HepG2 (cell line): ENCODE measurements around the gene GATAD2B. TPM values are rescaled to one million over a fixed set of nuclear protein-coding genes. Genes with fewer than 3 reads are reported as not detected.

Source experiments
- ATF3 ChIP-seq: sonication (generic); formaldehyde crosslinking; IDR thresholded peaks from 2 replicates; pipeline ENCODE4 v1.4.0; 2020; ENCODE audit warnings: missing genetic modification reagents
- ATF7-NPFF ChIP-seq: sonication (generic); formaldehyde crosslinking; IDR thresholded peaks from 2 replicates; pipeline ENCODE4 v1.8.1; 2023; ENCODE audit warnings: mild to moderate bottlenecking, low read depth, missing genetic modification reagents, moderate library complexity
- DZIP1 ChIP-seq: sonication (generic); formaldehyde crosslinking; IDR thresholded peaks from 2 replicates; pipeline ENCODE4 v1.5.0; 2020; ENCODE audit warnings: mild to moderate bottlenecking, missing genetic modification reagents
- ERF ChIP-seq: IDR thresholded peaks from 2 replicates; pipeline ENCODE4 v1.6.1; 2018; ENCODE audit warnings: missing biosample characterization, missing genetic modification reagents
- FOXJ3 ChIP-seq: sonication (generic); formaldehyde crosslinking; IDR thresholded peaks from 2 replicates; pipeline ENCODE4 v1.4.0; 2020; ENCODE audit warnings: missing genetic modification reagents, mild to moderate bottlenecking, borderline replicate concordance
- FOXM1 ChIP-seq: sonication (generic); formaldehyde crosslinking; IDR thresholded peaks from 2 replicates; pipeline ENCODE4 v1.5.0; 2020; ENCODE audit warnings: missing genetic modification reagents
- FOXP4 ChIP-seq: sonication (generic); formaldehyde crosslinking; IDR thresholded peaks from 2 replicates; pipeline ENCODE4 v1.4.0; 2020; ENCODE audit warnings: missing genetic modification reagents
- HOXA7 ChIP-seq: sonication (generic); formaldehyde crosslinking; IDR thresholded peaks from 2 replicates; pipeline ENCODE4 v1.8.1; 2022; ENCODE audit warnings: mild to moderate bottlenecking, missing genetic modification reagents, moderate library complexity
- KDM5B ChIP-seq: sonication (generic); formaldehyde crosslinking; IDR thresholded peaks from 2 replicates; pipeline ENCODE4 v1.4.0; 2020; ENCODE audit warnings: missing genetic modification reagents, mild to moderate bottlenecking, borderline replicate concordance
- MAFF ChIP-seq: IDR thresholded peaks from 2 replicates; pipeline ENCODE4 v1.6.1; 2011; ENCODE audit warnings: low read depth, low read length, improper control_type of control experiment
- NPAS2 ChIP-seq: sonication (generic); formaldehyde crosslinking; IDR thresholded peaks from 2 replicates; pipeline ENCODE4 v1.8.0; 2022; ENCODE audit warnings: mild to moderate bottlenecking, missing genetic modification reagents, borderline replicate concordance
- ONECUT2 ChIP-seq: sonication (generic); formaldehyde crosslinking; IDR thresholded peaks from 2 replicates; pipeline ENCODE4 v1.4.0; 2020; ENCODE audit warnings: missing genetic modification reagents
- PHB2 ChIP-seq: fragments of 450-650 bp; IDR thresholded peaks from 2 replicates; pipeline ENCODE4 v1.6.1; 2018; ENCODE audit not compliant: partially characterized antibody
- PHF5A ChIP-seq: IDR thresholded peaks from one replicate; pipeline ENCODE4 v1.6.1; 2018; ENCODE audit warnings: low read depth, missing genetic modification reagents; ENCODE audit not compliant: unreplicated experiment
- PRMT3 ChIP-seq: sonication (generic); formaldehyde crosslinking; IDR thresholded peaks from 2 replicates; pipeline ENCODE4 v1.8.1; 2022; ENCODE audit warnings: low read depth, mild to moderate bottlenecking, moderate library complexity, missing genetic modification reagents, borderline replicate concordance
- TAF15 ChIP-seq: fragments of 200-400 bp; formaldehyde crosslinking; IDR thresholded peaks from one replicate; pipeline ENCODE4 v1.6.1; 2018; ENCODE audit warnings: mild to moderate bottlenecking, low read depth, low read length; ENCODE audit not compliant: poor library complexity, severe bottlenecking
- TFAP4 ChIP-seq: sonication (generic); IDR thresholded peaks from 2 replicates; pipeline ENCODE4 v1.6.1; 2016; ENCODE audit warnings: low read depth, borderline replicate concordance
- U2AF1 ChIP-seq: fragments of 200-400 bp; formaldehyde crosslinking; optimal IDR thresholded peaks from 2 replicates; pipeline ENCODE3; 2017; ENCODE audit warnings: mild to moderate bottlenecking, low read depth, low read length
- XBP1 ChIP-seq: sonication (generic); formaldehyde crosslinking; IDR thresholded peaks from 2 replicates; pipeline ENCODE4 v1.5.0; 2020; ENCODE audit warnings: missing genetic modification reagents
- ZFP62 ChIP-seq: sonication (generic); formaldehyde crosslinking; IDR thresholded peaks from 2 replicates; pipeline ENCODE4 v1.4.0; 2020; ENCODE audit warnings: missing genetic modification reagents
- ZNF205 ChIP-seq: IDR thresholded peaks from 2 replicates; pipeline ENCODE4 v1.6.1; 2018; ENCODE audit warnings: missing biosample characterization, missing genetic modification reagents
- ZNF800 ChIP-seq: sonication (generic); formaldehyde crosslinking; IDR thresholded peaks from 2 replicates; pipeline ENCODE4 v1.4.0; 2020; ENCODE audit warnings: missing genetic modification reagents
- polyA plus RNA-seq, 8 experiments: library from polyadenylated mRNA; depleted of rRNA in 3 of 8; stranded (reverse) in 7 of 8; unstranded in 1 of 8; fragments of >200 nt; fragmentation: Illumina TruSeq in 4 of 8; extraction: Trizol in 4 of 8; gene quantifications; 2 replicates each; pipeline versions ENCODE4 v1.2.1 to v1.2.3, GENCODE V29; 2011 to 2016; ENCODE audit warnings: low read depth in 4 of 8, missing spikeins in 1 of 8, mixed read lengths in 1 of 8; ENCODE audit not compliant: insufficient read depth in 1 of 8
- total RNA-seq, 5 experiments: library from RNA; depleted of rRNA; stranded (reverse); fragments of >200 nt; fragmentation: Illumina TruSeq; extraction: Trizol; gene quantifications; 2 replicates each; pipeline ENCODE4 v1.2.3, GENCODE V29; 2016; ENCODE audit warnings: low read depth in 1 of 5

Gene GATAD2B
- total and polyA plus RNA-seq, 2 of the 13 experiments (the other 11 are each of a cell fraction or from before 2014, with no cell fraction given) = 3.2 to 5.2 TPM

- TF ChIP-seq ZNF205 (CRISPR knock-in tag) (no peak), ZFP62 (CRISPR knock-in tag) (no peak), ATF3 (CRISPR knock-in tag) (no peak), PHF5A (no peak), KDM5B (CRISPR knock-in tag) (peak; percentile 94), NPAS2 (no peak), ATF7-NPFF (peak; percentile 70; the same call in 1 of the 2 replicates), FOXM1 (CRISPR knock-in tag) (no peak), ONECUT2 (CRISPR knock-in tag) (no peak), ZNF800 (CRISPR knock-in tag) (peak; percentile 99), MAFF (no peak), PHB2 (no peak), FOXP4 (no peak), FOXJ3 (CRISPR knock-in tag) (no peak), HOXA7 (CRISPR knock-in tag) (no peak), DZIP1 (CRISPR knock-in tag) (no peak), PRMT3 (no peak), U2AF1 (no peak), ERF (CRISPR knock-in tag) (peak; percentile 44; the same call in 1 of the 2 replicates), TAF15 (no peak), XBP1 (CRISPR knock-in tag) (no peak), TFAP4 (no peak)
Measured at GRCh38 chr1:153775458-153776327, 147.1 kb downstream of the GATAD2B start (continued).
